Measurements from ENCODE around the gene SNRPA. TPM values are rescaled to one million over a fixed set of nuclear protein-coding genes. Genes with fewer than 3 reads are reported as not detected.

The SNRPA gene
- total and polyA plus RNA-seq, 2 experiments from 2014 or later, result 145 to 230 TPM

DNA sequence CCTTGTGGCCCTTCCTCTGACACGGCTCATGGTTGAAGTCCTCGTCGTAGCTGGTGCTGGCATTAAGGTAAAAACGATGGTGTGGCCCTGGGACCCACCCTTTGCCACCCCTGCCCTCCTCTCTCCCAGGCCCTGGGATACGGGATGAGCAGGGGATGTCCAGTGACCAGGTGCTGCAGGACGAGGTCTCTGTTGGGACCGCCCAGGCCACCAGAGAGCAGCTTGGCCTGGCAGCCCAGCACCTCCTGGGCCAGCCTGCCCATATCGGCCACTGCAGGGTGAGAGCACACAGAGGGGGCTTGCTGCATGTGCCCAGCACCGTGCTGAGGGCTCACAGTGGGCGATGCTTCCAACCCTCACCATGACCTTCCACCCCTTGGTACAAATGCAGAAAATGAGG, 7.1 kb upstream of the SNRPA start:
- Histone ChIP-seq H3K9me3 (ENCODE audit: low read depth) (no peaks in the 10 kb centered on the region), H3K27me3 (no peaks in the 10 kb centered on the region), H3K27ac (no peak overlapping the region), H3K4me1 (ENCODE audit: low read depth) (peaks cover 6% of the 10 kb centered on the region), H3K36me3 (peaks cover 3% of the 10 kb centered on the region), H3K4me3 (no peak overlapping the region)
- DNase-seq (ENCODE audit: low read depth in 1 of 2, low spot score in 1 of 2), result no peak
- TF ChIP-seq, protein P1, sequence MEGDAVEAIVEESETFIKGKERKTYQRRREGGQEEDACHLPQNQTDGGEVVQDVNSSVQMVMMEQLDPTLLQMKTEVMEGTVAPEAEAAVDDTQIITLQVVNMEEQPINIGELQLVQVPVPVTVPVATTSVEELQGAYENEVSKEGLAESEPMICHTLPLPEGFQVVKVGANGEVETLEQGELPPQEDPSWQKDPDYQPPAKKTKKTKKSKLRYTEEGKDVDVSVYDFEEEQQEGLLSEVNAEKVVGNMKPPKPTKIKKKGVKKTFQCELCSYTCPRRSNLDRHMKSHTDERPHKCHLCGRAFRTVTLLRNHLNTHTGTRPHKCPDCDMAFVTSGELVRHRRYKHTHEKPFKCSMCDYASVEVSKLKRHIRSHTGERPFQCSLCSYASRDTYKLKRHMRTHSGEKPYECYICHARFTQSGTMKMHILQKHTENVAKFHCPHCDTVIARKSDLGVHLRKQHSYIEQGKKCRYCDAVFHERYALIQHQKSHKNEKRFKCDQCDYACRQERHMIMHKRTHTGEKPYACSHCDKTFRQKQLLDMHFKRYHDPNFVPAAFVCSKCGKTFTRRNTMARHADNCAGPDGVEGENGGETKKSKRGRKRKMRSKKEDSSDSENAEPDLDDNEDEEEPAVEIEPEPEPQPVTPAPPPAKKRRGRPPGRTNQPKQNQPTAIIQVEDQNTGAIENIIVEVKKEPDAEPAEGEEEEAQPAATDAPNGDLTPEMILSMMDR (IDR thresholded peaks at IDR 0.05; ENCODE audit: low read depth, low read length), result no peak

DNA sequence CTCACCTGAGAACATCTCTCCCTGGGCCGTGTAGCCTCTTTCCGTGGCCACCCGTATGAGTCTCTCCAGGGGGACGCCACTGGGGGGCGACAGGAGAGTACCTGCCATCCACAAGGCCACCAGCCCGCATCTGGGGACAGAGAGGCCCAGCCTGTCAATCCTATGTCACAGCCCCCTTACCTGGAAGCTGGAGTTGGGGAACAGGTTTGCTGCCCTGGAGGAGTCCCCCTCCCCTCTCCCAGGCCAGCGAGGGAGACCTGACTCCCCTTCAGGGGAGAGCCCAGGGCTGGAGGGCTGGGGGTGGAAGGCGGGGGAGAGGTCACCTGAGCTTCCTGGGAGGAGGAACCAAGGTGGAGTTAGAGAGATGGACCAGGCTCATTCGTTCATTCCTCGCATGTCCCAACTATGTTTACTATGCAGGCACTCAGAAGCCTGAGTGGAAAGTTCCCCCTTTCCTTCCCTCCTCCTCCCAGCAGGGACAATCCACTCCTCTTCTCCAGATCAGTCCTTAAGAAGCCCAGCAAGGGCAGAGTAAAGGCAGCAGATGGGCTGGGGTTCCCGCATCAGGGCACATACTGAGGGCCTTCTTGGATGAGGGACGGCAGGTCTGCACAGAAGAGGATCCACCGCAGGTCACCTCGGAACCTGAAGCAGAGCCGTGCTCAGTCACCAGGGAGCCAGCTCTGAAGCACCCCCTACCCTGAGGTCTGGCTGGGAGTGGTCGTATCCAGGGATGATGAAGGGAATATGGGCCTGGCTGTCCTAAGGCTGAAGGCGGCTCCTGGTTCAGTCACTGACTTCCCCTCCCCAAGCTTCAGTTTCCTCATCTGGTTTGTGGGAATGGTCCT, 6.2 kb upstream of the SNRPA start:
- Histone ChIP-seq H3K4me1 (ENCODE audit: low read depth) (peaks cover 14% of the 10 kb centered on the region), H3K27ac (peak overlapping the region; percentile 79), H3K36me3 (no peaks in the 10 kb centered on the region), H3K27me3 (no peaks in the 10 kb centered on the region), H3K4me3 (no peak overlapping the region), H3K9me3 (ENCODE audit: low read depth) (no peaks in the 10 kb centered on the region)
- peak in 1 of 2 donors; percentile 14 for DNase-seq (ENCODE audit: low read depth in 1 of 2, low spot score in 1 of 2)
- TF ChIP-seq, protein P1 (IDR thresholded peaks at IDR 0.05; ENCODE audit: low read depth, low read length), result no peak

DNA sequence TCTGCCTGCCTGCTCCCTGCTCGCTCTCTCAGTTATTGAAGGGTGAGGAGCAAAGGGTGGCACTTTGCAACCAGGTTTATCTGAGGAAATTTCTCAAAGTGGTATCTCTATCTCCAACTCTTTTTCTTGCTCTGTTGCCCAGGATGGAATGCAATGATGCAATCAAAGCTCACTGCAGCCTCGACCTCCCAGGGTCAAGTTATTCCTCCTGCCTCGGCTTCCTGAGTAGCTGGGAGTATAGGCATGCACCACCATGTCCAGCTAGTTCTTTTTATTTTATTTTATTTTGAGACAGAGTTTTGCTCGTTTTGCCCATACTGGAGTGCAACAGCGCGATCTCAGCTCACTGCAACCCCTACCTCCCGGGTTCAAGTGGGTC, 5.6 kb upstream of the SNRPA start:
- no peak overlapping the region for H3K4me3 ChIP-seq
- H3K9me3 ChIP-seq (ENCODE audit: low read depth), result no peaks in the 10 kb centered on the region
- peaks cover 16% of the 10 kb centered on the region for H3K4me1 ChIP-seq (ENCODE audit: low read depth)
- TF ChIP-seq, protein P1 (IDR thresholded peaks at IDR 0.05; ENCODE audit: low read depth, low read length), result no peak
- H3K27ac ChIP-seq, result peak overlapping the region; percentile 79
- peak in 1 of 2 donors; percentile 86 for DNase-seq (ENCODE audit: low read depth in 1 of 2, low spot score in 1 of 2)
- H3K36me3 ChIP-seq, result no peaks in the 10 kb centered on the region
- no peaks in the 10 kb centered on the region for H3K27me3 ChIP-seq

DNA sequence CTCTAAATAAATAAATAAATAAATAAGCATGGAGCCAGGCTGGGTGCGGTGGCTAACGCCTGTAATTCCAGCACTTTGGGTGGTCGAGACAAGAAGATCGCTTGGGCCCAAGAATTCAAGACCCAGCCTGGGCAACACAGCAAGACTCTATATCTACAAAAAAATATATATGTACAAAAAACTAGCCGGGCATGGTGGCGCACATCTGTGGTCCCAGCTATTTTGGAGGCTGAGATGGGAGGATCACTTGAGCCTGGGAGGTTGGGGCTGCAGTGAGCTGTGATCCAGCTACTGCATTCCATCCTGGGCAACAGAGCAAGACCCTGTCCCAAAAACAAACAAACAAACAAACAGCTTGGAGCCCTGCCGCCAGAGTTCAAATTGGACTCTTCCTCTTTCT, 3.5 kb upstream of the SNRPA start:
- no peak overlapping the region for H3K4me3 ChIP-seq
- DNase-seq (ENCODE audit: low read depth in 1 of 2, low spot score in 1 of 2), result no peak
- no peaks in the 10 kb centered on the region for H3K9me3 ChIP-seq (ENCODE audit: low read depth)
- no peaks in the 10 kb centered on the region for H3K27me3 ChIP-seq
- peaks cover 16% of the 10 kb centered on the region for H3K4me1 ChIP-seq (ENCODE audit: low read depth)
- TF ChIP-seq, protein P1 (IDR thresholded peaks at IDR 0.05; ENCODE audit: low read depth, low read length), result no peak
- no peak overlapping the region for H3K27ac ChIP-seq
- no peaks in the 10 kb centered on the region for H3K36me3 ChIP-seq

DNA sequence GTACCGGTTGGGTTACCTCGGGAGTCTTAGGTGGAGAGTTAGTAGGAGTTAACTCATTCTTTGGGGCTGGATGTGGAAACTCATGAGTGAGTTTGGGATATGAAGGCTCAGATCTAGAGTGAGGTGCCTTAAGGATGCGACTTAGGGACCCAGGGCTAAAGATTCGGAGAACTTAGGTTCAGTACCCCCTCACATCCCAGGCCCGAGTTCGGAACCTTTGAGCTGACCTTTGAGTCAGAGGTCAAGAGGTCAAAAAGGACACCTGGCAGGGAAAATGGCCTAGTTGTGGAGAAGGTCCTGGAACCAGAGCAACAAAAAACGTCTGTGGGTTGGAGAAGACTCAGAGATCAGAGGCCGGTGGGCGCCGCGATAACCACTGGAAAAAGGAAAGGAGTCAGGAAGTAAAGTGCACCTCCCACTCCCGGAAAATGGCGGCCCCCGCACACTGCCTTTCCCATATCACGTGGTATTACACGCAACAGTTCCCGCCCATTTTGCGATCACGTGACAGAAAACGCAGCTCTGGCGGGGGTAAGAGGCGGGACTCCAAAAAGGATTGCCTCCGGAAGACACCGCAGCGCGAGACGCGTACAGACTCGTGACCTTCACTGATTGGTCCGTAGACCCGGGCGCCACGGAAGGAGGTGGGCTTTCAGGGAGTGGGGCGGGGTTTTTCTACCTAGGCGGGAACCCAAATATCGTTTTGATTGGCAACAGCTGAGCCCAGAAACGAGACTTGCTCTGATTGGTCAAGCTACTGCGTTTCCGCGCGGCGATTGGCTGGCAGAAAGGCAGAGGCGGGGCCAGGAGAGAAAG, 737 bp upstream of the SNRPA start, which contains the start of gene ACTMAP:
ACTMAP (minus strand) TSS at position 420 of the 816 bp plus-strand sequence. CDS start 674 bp downstream, outside the sequence.
- Histone ChIP-seq H3K27ac (peak within 1 kb of the TSS; percentile 90), H3K4me3 (peak within 1 kb of the TSS; percentile 64), H3K9me3 (ENCODE audit: low read depth) (no peaks in the 10 kb centered on the region), H3K27me3 (no peaks in the 10 kb centered on the region), H3K36me3 (no peaks in the 10 kb centered on the region), H3K4me1 (ENCODE audit: low read depth) (peaks cover 16% of the 10 kb centered on the region)
- DNase-seq (ENCODE audit: low read depth in 1 of 2, low spot score in 1 of 2), result peak; percentile 100
- TF ChIP-seq, protein P1 (IDR thresholded peaks at IDR 0.05; ENCODE audit: low read depth, low read length), result no peak
